HepG2 (cell line): ENCODE data around the gene HSP90AB1. TPM values are rescaled to one million over a fixed set of nuclear protein-coding genes. Genes with fewer than 3 reads are reported as not detected.

ENCODE experiments used
- BRD4 ChIP-seq: sonication (generic); formaldehyde crosslinking; IDR thresholded peaks from 2 replicates; pipeline ENCODE4 v1.4.0; 2020; ENCODE audit warnings: missing genetic modification reagents
- CBX1 ChIP-seq: IDR thresholded peaks from one replicate; pipeline ENCODE4 v1.6.1; 2016; ENCODE audit warnings: antibody characterized with exemption, low read depth
- CEBPG ChIP-seq: IDR thresholded peaks from 2 replicates; pipeline ENCODE4 v1.6.1; 2016
- FOXJ3 ChIP-seq: sonication (generic); formaldehyde crosslinking; IDR thresholded peaks from 2 replicates; pipeline ENCODE4 v1.4.0; 2020; ENCODE audit warnings: missing genetic modification reagents, mild to moderate bottlenecking, borderline replicate concordance
- GFI1 ChIP-seq: sonication (generic); formaldehyde crosslinking; IDR thresholded peaks from 2 replicates; pipeline ENCODE4 v1.5.0; 2020; ENCODE audit warnings: missing genetic modification reagents, mild to moderate bottlenecking, borderline replicate concordance
- HOXA3 ChIP-seq: sonication (generic); formaldehyde crosslinking; IDR thresholded peaks from 2 replicates; pipeline ENCODE4 v1.5.0; 2020; ENCODE audit warnings: missing genetic modification reagents
- HOXD1 ChIP-seq: sonication (generic); formaldehyde crosslinking; IDR thresholded peaks from 2 replicates; pipeline ENCODE4 v1.5.0; 2020; ENCODE audit warnings: missing genetic modification reagents
- KDM2A ChIP-seq: sonication (generic); formaldehyde crosslinking; IDR thresholded peaks from 2 replicates; pipeline ENCODE4 v1.4.0; 2020; ENCODE audit warnings: low read depth, missing genetic modification reagents, borderline replicate concordance
- MTF2 ChIP-seq: sonication (generic); formaldehyde crosslinking; IDR thresholded peaks from 2 replicates; pipeline ENCODE4 v1.5.0; 2020; ENCODE audit warnings: missing genetic modification reagents, borderline replicate concordance
- SATB2 ChIP-seq: sonication (generic); formaldehyde crosslinking; IDR thresholded peaks from 2 replicates; pipeline ENCODE4 v1.5.0; 2020; ENCODE audit warnings: missing genetic modification reagents
- SSRP1 ChIP-seq: IDR thresholded peaks from 2 replicates; pipeline ENCODE4 v1.6.1; 2016; ENCODE audit warnings: control low read depth
- ZMAT3 ChIP-seq: sonication (generic); formaldehyde crosslinking; conservative IDR thresholded peaks from 2 replicates; pipeline ENCODE4 v1.7.0; 2021; ENCODE audit warnings: missing genetic modification reagents
- ZNF101 ChIP-seq: sonication (generic); formaldehyde crosslinking; IDR thresholded peaks from 2 replicates; pipeline ENCODE4 v1.4.0; 2020; ENCODE audit warnings: mild to moderate bottlenecking, low read depth, missing genetic modification reagents, borderline replicate concordance
- ZNF207 ChIP-seq: fragments of 450-650 bp; IDR thresholded peaks from 2 replicates; pipeline ENCODE4 v1.6.1; 2016; ENCODE audit warnings: antibody characterized with exemption, borderline replicate concordance
- ZNF354B ChIP-seq: sonication (generic); formaldehyde crosslinking; IDR thresholded peaks from 2 replicates; pipeline ENCODE4 v1.8.0; 2022; ENCODE audit warnings: mild to moderate bottlenecking, missing genetic modification reagents
- ZNF547 ChIP-seq: sonication (generic); formaldehyde crosslinking; IDR thresholded peaks from 2 replicates; pipeline ENCODE4 v1.5.1; 2020; ENCODE audit warnings: mild to moderate bottlenecking, missing genetic modification reagents
- ZNF674 ChIP-seq: sonication (generic); formaldehyde crosslinking; IDR thresholded peaks from 2 replicates; pipeline ENCODE4 v1.5.0; 2020; ENCODE audit warnings: low read depth, mild to moderate bottlenecking, missing genetic modification reagents
- polyA plus RNA-seq, 8 experiments: library from polyadenylated mRNA; depleted of rRNA in 3 of 8; stranded (reverse) in 7 of 8; unstranded in 1 of 8; fragments of >200 nt; fragmentation: Illumina TruSeq in 4 of 8; extraction: Trizol in 4 of 8; gene quantifications; 2 replicates each; pipeline versions ENCODE4 v1.2.1 to v1.2.3, GENCODE V29; 2011 to 2016; ENCODE audit warnings: low read depth in 4 of 8, missing spikeins in 1 of 8, mixed read lengths in 1 of 8; ENCODE audit not compliant: insufficient read depth in 1 of 8
- total RNA-seq, 5 experiments: library from RNA; depleted of rRNA; stranded (reverse); fragments of >200 nt; fragmentation: Illumina TruSeq; extraction: Trizol; gene quantifications; 2 replicates each; pipeline ENCODE4 v1.2.3, GENCODE V29; 2016; ENCODE audit warnings: low read depth in 1 of 5
- TF ChIP-seq, protein P1 (sequence below): sonication (generic); formaldehyde crosslinking; IDR thresholded peaks from 2 replicates; pipeline ENCODE4 v1.5.0; 2020; ENCODE audit warnings: mild to moderate bottlenecking, missing genetic modification reagents
- TF ChIP-seq, protein P2 (sequence below): sonication (generic); formaldehyde crosslinking; IDR thresholded peaks from 2 replicates; pipeline ENCODE4 v1.4.0; 2020; ENCODE audit warnings: missing genetic modification reagents
- TF ChIP-seq, protein P3 (sequence below): sonication (generic); formaldehyde crosslinking; conservative IDR thresholded peaks from 2 replicates; pipeline ENCODE4 v1.4.0; 2020; ENCODE audit warnings: missing genetic modification reagents
- TF ChIP-seq, protein P4 (sequence below): IDR thresholded peaks from 2 replicates; pipeline ENCODE4 v1.6.1; 2012; ENCODE audit warnings: low read length, improper control_type of control experiment
- TF ChIP-seq, protein P5 (sequence below): sonication (generic); formaldehyde crosslinking; IDR thresholded peaks from 2 replicates; pipeline ENCODE4 v1.4.0; 2020; ENCODE audit warnings: missing genetic modification reagents, mild to moderate bottlenecking, borderline replicate concordance

Gene HSP90AB1
- total and polyA plus RNA-seq, 2 of the 13 experiments (the other 11 are each of a cell fraction or from before 2014, with no cell fraction given), result 1,325 to 1,472 TPM

DNA sequence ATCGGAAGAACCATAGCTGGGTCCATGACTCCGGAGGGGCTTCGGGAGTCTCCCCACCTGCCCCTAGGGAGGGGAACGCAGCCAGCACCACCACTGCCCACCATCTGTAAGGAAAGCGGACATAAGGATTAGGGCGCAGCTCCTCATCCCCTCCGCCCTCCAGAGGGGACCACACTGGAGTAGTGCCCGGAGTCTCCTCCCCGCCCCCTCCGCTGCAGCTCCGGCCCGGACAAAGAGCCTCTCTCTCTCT lies 9.8 kb downstream of the HSP90AB1 start (continued):
- TF ChIP-seq, protein P1, sequence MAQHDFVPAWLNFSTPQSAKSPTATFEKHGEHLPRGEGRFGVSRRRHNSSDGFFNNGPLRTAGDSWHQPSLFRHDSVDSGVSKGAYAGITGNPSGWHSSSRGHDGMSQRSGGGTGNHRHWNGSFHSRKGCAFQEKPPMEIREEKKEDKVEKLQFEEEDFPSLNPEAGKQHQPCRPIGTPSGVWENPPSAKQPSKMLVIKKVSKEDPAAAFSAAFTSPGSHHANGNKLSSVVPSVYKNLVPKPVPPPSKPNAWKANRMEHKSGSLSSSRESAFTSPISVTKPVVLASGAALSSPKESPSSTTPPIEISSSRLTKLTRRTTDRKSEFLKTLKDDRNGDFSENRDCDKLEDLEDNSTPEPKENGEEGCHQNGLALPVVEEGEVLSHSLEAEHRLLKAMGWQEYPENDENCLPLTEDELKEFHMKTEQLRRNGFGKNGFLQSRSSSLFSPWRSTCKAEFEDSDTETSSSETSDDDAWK (CRISPR knock-in tag), result no peak
- TF ChIP-seq MTF2 (CRISPR knock-in tag) (no peak), CBX1 (no peak), KDM2A (CRISPR knock-in tag) (peak; percentile 83; the same call in 1 of the 2 replicates), ZNF674 (no peak), ZNF547 (CRISPR knock-in tag) (no peak), ZNF354B (CRISPR knock-in tag) (no peak), SSRP1 (CRISPR knock-in tag) (0 out of 2 replicates have a peak, but pooled peaks have one; percentile 18), FOXJ3 (CRISPR knock-in tag) (0 out of 2 replicates have a peak, but pooled peaks have one; percentile 64), BRD4 (peak; percentile 63; the same call in 1 of the 2 replicates), HOXD1 (CRISPR knock-in tag) (peak; percentile 55; the same call in 1 of the 2 replicates), ZNF101 (no peak), GFI1 (CRISPR knock-in tag) (no peak), HOXA3 (peak; percentile 29; the same call in 1 of the 2 replicates), ZMAT3 (CRISPR knock-in tag) (no peak), ZNF207 (no peak), SATB2 (CRISPR knock-in tag) (0 out of 2 replicates have a peak, but pooled peaks have one; percentile 53), CEBPG (CRISPR knock-in tag) (no peak)
- TF ChIP-seq, protein P2, sequence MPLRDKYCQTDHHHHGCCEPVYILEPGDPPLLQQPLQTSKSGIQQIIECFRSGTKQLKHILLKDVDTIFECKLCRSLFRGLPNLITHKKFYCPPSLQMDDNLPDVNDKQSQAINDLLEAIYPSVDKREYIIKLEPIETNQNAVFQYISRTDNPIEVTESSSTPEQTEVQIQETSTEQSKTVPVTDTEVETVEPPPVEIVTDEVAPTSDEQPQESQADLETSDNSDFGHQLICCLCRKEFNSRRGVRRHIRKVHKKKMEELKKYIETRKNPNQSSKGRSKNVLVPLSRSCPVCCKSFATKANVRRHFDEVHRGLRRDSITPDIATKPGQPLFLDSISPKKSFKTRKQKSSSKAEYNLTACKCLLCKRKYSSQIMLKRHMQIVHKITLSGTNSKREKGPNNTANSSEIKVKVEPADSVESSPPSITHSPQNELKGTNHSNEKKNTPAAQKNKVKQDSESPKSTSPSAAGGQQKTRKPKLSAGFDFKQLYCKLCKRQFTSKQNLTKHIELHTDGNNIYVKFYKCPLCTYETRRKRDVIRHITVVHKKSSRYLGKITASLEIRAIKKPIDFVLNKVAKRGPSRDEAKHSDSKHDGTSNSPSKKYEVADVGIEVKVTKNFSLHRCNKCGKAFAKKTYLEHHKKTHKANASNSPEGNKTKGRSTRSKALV (CRISPR knock-in tag), result peak; percentile 81; the same call in 1 of the 2 replicates
- TF ChIP-seq, protein P3, sequence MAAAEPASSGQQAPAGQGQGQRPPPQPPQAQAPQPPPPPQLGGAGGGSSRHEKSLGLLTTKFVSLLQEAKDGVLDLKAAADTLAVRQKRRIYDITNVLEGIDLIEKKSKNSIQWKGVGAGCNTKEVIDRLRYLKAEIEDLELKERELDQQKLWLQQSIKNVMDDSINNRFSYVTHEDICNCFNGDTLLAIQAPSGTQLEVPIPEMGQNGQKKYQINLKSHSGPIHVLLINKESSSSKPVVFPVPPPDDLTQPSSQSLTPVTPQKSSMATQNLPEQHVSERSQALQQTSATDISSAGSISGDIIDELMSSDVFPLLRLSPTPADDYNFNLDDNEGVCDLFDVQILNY, result no peak
- TF ChIP-seq, protein P4, sequence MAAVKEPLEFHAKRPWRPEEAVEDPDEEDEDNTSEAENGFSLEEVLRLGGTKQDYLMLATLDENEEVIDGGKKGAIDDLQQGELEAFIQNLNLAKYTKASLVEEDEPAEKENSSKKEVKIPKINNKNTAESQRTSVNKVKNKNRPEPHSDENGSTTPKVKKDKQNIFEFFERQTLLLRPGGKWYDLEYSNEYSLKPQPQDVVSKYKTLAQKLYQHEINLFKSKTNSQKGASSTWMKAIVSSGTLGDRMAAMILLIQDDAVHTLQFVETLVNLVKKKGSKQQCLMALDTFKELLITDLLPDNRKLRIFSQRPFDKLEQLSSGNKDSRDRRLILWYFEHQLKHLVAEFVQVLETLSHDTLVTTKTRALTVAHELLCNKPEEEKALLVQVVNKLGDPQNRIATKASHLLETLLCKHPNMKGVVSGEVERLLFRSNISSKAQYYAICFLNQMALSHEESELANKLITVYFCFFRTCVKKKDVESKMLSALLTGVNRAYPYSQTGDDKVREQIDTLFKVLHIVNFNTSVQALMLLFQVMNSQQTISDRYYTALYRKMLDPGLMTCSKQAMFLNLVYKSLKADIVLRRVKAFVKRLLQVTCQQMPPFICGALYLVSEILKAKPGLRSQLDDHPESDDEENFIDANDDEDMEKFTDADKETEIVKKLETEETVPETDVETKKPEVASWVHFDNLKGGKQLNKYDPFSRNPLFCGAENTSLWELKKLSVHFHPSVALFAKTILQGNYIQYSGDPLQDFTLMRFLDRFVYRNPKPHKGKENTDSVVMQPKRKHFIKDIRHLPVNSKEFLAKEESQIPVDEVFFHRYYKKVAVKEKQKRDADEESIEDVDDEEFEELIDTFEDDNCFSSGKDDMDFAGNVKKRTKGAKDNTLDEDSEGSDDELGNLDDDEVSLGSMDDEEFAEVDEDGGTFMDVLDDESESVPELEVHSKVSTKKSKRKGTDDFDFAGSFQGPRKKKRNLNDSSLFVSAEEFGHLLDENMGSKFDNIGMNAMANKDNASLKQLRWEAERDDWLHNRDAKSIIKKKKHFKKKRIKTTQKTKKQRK, result no peak
- TF ChIP-seq, protein P5, sequence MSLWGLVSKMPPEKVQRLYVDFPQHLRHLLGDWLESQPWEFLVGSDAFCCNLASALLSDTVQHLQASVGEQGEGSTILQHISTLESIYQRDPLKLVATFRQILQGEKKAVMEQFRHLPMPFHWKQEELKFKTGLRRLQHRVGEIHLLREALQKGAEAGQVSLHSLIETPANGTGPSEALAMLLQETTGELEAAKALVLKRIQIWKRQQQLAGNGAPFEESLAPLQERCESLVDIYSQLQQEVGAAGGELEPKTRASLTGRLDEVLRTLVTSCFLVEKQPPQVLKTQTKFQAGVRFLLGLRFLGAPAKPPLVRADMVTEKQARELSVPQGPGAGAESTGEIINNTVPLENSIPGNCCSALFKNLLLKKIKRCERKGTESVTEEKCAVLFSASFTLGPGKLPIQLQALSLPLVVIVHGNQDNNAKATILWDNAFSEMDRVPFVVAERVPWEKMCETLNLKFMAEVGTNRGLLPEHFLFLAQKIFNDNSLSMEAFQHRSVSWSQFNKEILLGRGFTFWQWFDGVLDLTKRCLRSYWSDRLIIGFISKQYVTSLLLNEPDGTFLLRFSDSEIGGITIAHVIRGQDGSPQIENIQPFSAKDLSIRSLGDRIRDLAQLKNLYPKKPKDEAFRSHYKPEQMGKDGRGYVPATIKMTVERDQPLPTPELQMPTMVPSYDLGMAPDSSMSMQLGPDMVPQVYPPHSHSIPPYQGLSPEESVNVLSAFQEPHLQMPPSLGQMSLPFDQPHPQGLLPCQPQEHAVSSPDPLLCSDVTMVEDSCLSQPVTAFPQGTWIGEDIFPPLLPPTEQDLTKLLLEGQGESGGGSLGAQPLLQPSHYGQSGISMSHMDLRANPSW (CRISPR knock-in tag), result 0 out of 2 replicates have a peak, but pooled peaks have one; percentile 84
